ENCODE measurements around the gene CREB5. TPM values are rescaled to one million over a fixed set of nuclear protein-coding genes. Genes with fewer than 3 reads are reported as not detected.

CREB5 gene
- total RNA-seq, 1 donor from 2014 or later = 52.2 TPM

- Histone ChIP-seq H3K4me1 (ENCODE audit: control insufficient read depth in 3 of 3, insufficient read depth in 3 of 3, low read length in 3 of 3) (peaks cover 3 to 8% (median 7%) of the 10 kb centered on the region in 3 donors), H3K9ac (ENCODE audit: low read depth in 1 of 3, low read length in 3 of 3) (no peak overlapping the region), H3K36me3 (ENCODE audit: control insufficient read depth in 3 of 3, insufficient read depth in 3 of 3, low read length in 3 of 3) (no peaks in the 10 kb centered on the region), H3K4me3 (ENCODE audit: low read length in 3 of 3) (no peak overlapping the region), H3K9me3 (ENCODE audit: control insufficient read depth in 3 of 3, low read length in 3 of 3) (no peaks in the 10 kb centered on the region), H3K27me3 (ENCODE audit: control insufficient read depth in 3 of 3, insufficient read depth in 3 of 3, low read length in 3 of 3) (no peaks in the 10 kb centered on the region), H3K27ac (ENCODE audit: low read depth, low read length) (no peak overlapping the region)
These were observed 234.2 kb downstream of the CREB5 start for GRCh38 chr7:28646376-28647075.

- Histone ChIP-seq H3K9ac (ENCODE audit: low read depth in 1 of 3, low read length in 3 of 3) (no peak overlapping the region), H3K4me3 (ENCODE audit: low read length in 3 of 3) (no peak overlapping the region), H3K4me1 (ENCODE audit: control insufficient read depth in 3 of 3, insufficient read depth in 3 of 3, low read length in 3 of 3) (peaks cover 3 to 8% (median 7%) of the 10 kb centered on the region in 3 donors), H3K36me3 (ENCODE audit: control insufficient read depth in 3 of 3, insufficient read depth in 3 of 3, low read length in 3 of 3) (no peaks in the 10 kb centered on the region), H3K27ac (ENCODE audit: low read depth, low read length) (no peak overlapping the region), H3K9me3 (ENCODE audit: control insufficient read depth in 3 of 3, low read length in 3 of 3) (no peaks in the 10 kb centered on the region), H3K27me3 (ENCODE audit: control insufficient read depth in 3 of 3, insufficient read depth in 3 of 3, low read length in 3 of 3) (no peaks in the 10 kb centered on the region)
These were observed 234.7 kb downstream of the CREB5 start for GRCh38 chr7:28647076-28647421.

DNA sequence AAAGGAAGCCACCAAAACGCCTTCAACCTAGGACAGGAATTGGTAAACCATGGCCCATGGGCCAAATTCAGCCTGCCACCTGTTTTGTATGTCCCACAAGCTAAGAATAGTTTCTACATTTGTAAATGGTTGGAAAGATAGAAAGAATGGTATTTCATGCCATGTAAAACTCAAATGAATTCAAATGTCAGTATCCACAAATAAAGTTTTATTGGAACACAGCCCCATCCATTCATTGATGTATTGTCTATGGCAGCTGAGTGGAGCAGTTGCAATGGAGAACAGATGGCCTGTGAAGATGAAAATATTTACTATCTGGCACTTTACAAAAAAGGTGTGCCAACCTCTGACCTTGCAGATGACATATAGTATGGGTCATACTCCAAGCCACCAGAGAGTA, 236.9 kb downstream of the CREB5 start:
- no peak overlapping the region for H3K27ac ChIP-seq (ENCODE audit: low read depth, low read length)
- no peak overlapping the region for H3K4me3 ChIP-seq (ENCODE audit: low read length in 3 of 3)
- no peaks in the 10 kb centered on the region for H3K27me3 ChIP-seq (ENCODE audit: control insufficient read depth in 3 of 3, insufficient read depth in 3 of 3, low read length in 3 of 3)
- no peaks in the 10 kb centered on the region for H3K9me3 ChIP-seq (ENCODE audit: control insufficient read depth in 3 of 3, low read length in 3 of 3)
- no peaks in the 10 kb centered on the region for H3K36me3 ChIP-seq (ENCODE audit: control insufficient read depth in 3 of 3, insufficient read depth in 3 of 3, low read length in 3 of 3)
- peaks cover 2 to 7% (median 3%) of the 10 kb centered on the region in 3 donors for H3K4me1 ChIP-seq (ENCODE audit: control insufficient read depth in 3 of 3, insufficient read depth in 3 of 3, low read length in 3 of 3)
- no peak overlapping the region for H3K9ac ChIP-seq (ENCODE audit: low read depth in 1 of 3, low read length in 3 of 3)

DNA sequence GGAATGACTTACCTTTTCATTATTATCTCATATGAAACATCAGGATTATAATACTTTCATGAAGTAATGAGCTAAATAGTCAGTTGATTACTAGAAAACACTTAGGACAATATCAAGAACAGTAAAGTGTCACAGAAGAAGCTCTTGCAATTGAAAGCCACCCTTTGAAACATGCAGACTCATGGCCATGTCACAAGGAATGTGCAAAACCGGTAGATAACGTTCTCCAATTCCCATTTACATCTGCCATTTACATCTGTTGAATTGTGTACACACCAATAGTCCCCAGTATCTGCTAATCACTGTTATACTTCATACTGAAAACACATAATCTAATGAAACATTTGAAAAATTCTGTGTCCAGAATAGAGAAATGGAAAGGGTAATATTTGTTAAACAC, 237.5 kb downstream of the CREB5 start:
- Histone ChIP-seq H3K9ac (ENCODE audit: low read depth in 1 of 3, low read length in 3 of 3) (no peak overlapping the region), H3K27ac (ENCODE audit: low read depth, low read length) (no peak overlapping the region), H3K9me3 (ENCODE audit: control insufficient read depth in 3 of 3, low read length in 3 of 3) (no peaks in the 10 kb centered on the region), H3K27me3 (ENCODE audit: control insufficient read depth in 3 of 3, insufficient read depth in 3 of 3, low read length in 3 of 3) (no peaks in the 10 kb centered on the region), H3K36me3 (ENCODE audit: control insufficient read depth in 3 of 3, insufficient read depth in 3 of 3, low read length in 3 of 3) (no peaks in the 10 kb centered on the region), H3K4me3 (ENCODE audit: low read length in 3 of 3) (no peak overlapping the region), H3K4me1 (ENCODE audit: control insufficient read depth in 3 of 3, insufficient read depth in 3 of 3, low read length in 3 of 3) (peaks cover 0 to 6% (median 2%) of the 10 kb centered on the region in 3 donors)

DNA sequence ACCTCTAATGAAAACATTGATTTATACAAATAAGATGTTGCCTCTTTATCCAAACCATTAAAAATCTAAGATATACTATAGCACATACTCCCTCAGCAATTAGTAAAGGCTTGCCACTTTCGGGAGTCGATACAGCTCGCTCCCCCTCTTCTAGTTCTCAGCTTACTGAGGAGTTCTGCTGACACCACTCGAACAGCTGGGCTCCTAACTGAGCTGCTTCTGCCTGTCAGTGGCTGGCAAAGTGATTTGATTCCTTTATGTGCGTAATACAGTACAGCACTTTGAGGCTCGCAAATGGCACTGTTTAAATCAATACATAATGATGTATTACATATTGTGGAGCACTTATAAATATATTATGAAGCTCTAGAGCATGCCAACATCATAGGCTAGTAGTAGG, 241.8 kb downstream of the CREB5 start:
- peak overlapping the region in 1 of 3 donors; percentile 4 for H3K9ac ChIP-seq (ENCODE audit: low read depth in 1 of 3, low read length in 3 of 3)
- H3K36me3 ChIP-seq (ENCODE audit: control insufficient read depth in 3 of 3, insufficient read depth in 3 of 3, low read length in 3 of 3) = no peaks in the 10 kb centered on the region
- no peaks in the 10 kb centered on the region for H3K27me3 ChIP-seq (ENCODE audit: control insufficient read depth in 3 of 3, insufficient read depth in 3 of 3, low read length in 3 of 3)
- H3K4me1 ChIP-seq (ENCODE audit: control insufficient read depth in 3 of 3, insufficient read depth in 3 of 3, low read length in 3 of 3) = no peaks in the 10 kb centered on the region
- H3K4me3 ChIP-seq (ENCODE audit: low read length in 3 of 3) = peak overlapping the region in 1 of 3 donors; percentile 11
- H3K27ac ChIP-seq (ENCODE audit: low read depth, low read length) = no peak overlapping the region
- H3K9me3 ChIP-seq (ENCODE audit: control insufficient read depth in 3 of 3, low read length in 3 of 3) = no peaks in the 10 kb centered on the region

DNA sequence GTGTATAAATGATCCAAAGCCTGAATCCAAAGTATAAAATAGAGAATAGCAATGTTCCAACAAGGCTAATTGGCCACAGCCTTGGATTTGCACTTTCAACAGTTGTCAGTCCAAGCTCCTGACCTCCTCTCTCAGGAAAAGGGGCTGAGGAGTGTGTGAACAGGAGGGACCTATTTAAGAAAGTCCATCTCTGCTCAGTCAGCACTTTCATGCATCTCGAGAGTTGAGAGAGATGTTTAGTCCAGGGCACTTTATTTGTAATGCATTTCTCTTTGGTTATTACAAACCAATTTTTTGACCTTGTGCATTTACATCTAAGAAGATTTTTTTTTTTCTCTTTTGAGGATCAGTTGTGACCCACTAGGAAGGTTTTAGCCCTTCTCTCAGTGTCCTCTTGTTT, 244.2 kb downstream of the CREB5 start:
- Histone ChIP-seq H3K9me3 (ENCODE audit: control insufficient read depth in 3 of 3, low read length in 3 of 3) (no peaks in the 10 kb centered on the region), H3K36me3 (ENCODE audit: control insufficient read depth in 3 of 3, insufficient read depth in 3 of 3, low read length in 3 of 3) (no peaks in the 10 kb centered on the region), H3K27ac (ENCODE audit: low read depth, low read length) (no peak overlapping the region)

DNA sequence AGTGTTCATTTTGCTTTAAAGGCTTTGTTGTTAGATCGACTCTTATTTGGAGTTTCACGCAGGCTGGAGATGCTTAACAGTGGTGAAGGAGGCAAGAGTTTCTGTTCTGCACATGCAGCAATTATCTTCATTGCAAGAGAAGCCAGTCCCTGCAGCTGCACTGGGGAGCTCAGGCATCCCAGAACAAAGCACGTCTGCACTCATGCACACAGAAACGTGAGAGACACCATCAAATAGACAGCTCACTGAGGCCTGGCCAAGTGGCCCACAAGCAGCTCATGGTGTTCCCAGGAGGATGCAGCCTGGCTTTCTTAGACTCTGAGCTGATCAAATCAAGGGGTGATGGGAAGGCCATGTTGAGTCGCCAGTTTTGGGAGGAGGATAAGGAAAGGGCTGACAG, 246.1 kb downstream of the CREB5 start:
- no peak overlapping the region for H3K9ac ChIP-seq (ENCODE audit: low read depth in 1 of 3, low read length in 3 of 3)

More for the DNA sequence above, 244.2 kb downstream of the CREB5 start:
- Histone ChIP-seq H3K9ac (ENCODE audit: low read depth in 1 of 3, low read length in 3 of 3) (no peak overlapping the region), H3K4me3 (ENCODE audit: low read length in 3 of 3) (no peak overlapping the region), H3K27me3 (ENCODE audit: control insufficient read depth in 3 of 3, insufficient read depth in 3 of 3, low read length in 3 of 3) (no peaks in the 10 kb centered on the region), H3K4me1 (ENCODE audit: control insufficient read depth in 3 of 3, insufficient read depth in 3 of 3, low read length in 3 of 3) (no peaks in the 10 kb centered on the region)

GRCh38 chr7:28660132-28660531, 247.8 kb downstream of the CREB5 start:
- Histone ChIP-seq H3K27ac (ENCODE audit: low read depth, low read length) (no peak overlapping the region), H3K27me3 (ENCODE audit: control insufficient read depth in 3 of 3, insufficient read depth in 3 of 3, low read length in 3 of 3) (no peaks in the 10 kb centered on the region), H3K4me1 (ENCODE audit: control insufficient read depth in 3 of 3, insufficient read depth in 3 of 3, low read length in 3 of 3) (no peaks in the 10 kb centered on the region), H3K9me3 (ENCODE audit: control insufficient read depth in 3 of 3, low read length in 3 of 3) (no peaks in the 10 kb centered on the region), H3K9ac (ENCODE audit: low read depth in 1 of 3, low read length in 3 of 3) (no peak overlapping the region), H3K4me3 (ENCODE audit: low read length in 3 of 3) (no peak overlapping the region), H3K36me3 (ENCODE audit: control insufficient read depth in 3 of 3, insufficient read depth in 3 of 3, low read length in 3 of 3) (no peaks in the 10 kb centered on the region)

More for the DNA sequence above, 246.1 kb downstream of the CREB5 start:
- H3K4me3 ChIP-seq (ENCODE audit: low read length in 3 of 3) = no peak overlapping the region
- H3K27ac ChIP-seq (ENCODE audit: low read depth, low read length) = no peak overlapping the region
- H3K4me1 ChIP-seq (ENCODE audit: control insufficient read depth in 3 of 3, insufficient read depth in 3 of 3, low read length in 3 of 3) = no peaks in the 10 kb centered on the region
- H3K9me3 ChIP-seq (ENCODE audit: control insufficient read depth in 3 of 3, low read length in 3 of 3) = no peaks in the 10 kb centered on the region
- H3K27me3 ChIP-seq (ENCODE audit: control insufficient read depth in 3 of 3, insufficient read depth in 3 of 3, low read length in 3 of 3) = no peaks in the 10 kb centered on the region
- no peaks in the 10 kb centered on the region for H3K36me3 ChIP-seq (ENCODE audit: control insufficient read depth in 3 of 3, insufficient read depth in 3 of 3, low read length in 3 of 3)

DNA sequence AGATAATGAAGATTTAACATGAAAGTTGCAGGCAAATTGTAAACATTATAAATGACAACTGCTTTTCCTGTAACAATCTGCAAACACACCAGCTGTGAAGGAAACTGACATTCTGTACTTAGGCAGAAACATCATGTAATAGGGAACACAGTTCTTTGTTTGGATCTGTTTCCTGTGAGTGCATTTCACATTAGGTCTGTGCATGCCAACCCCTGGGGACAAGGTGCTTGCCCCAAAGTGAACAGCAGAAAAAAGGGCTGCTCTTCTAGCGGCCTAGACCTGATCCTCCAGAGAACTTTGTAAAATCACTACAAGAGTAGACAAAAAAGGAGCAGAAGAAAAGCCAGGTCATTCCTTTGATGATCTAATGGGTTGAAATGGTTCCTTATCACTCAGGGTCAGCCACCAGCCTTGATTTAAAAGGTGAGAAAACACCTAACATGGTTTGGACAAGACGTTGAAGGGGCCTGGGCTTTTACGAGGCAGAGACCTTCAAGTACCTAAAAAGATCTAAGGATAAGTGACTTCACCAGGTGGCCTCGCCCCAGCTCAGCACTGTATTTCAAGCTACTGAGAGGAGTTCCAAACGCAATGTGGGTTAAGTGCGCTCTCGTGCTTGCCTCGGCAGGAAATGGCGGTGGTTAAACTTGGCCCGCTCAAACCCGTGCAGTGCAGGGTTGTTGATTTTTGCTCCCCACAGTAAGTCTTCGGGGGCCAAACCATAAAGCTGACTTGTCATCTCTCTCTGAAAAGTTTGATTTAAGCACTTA, 249.7 kb downstream of the CREB5 start:
- no peaks in the 10 kb centered on the region for H3K36me3 ChIP-seq (ENCODE audit: control insufficient read depth in 3 of 3, insufficient read depth in 3 of 3, low read length in 3 of 3)
- H3K9ac ChIP-seq (ENCODE audit: low read depth in 1 of 3, low read length in 3 of 3) = no peak overlapping the region
- no peaks in the 10 kb centered on the region for H3K9me3 ChIP-seq (ENCODE audit: control insufficient read depth in 3 of 3, low read length in 3 of 3)
- H3K27ac ChIP-seq (ENCODE audit: low read depth, low read length) = no peak overlapping the region
- no peaks in the 10 kb centered on the region for H3K27me3 ChIP-seq (ENCODE audit: control insufficient read depth in 3 of 3, insufficient read depth in 3 of 3, low read length in 3 of 3)
- H3K4me3 ChIP-seq (ENCODE audit: low read length in 3 of 3) = no peak overlapping the region
- H3K4me1 ChIP-seq (ENCODE audit: control insufficient read depth in 3 of 3, insufficient read depth in 3 of 3, low read length in 3 of 3) = no peaks in the 10 kb centered on the region

GRCh38 chr7:28666154-28666553, 253.8 kb downstream of the CREB5 start:
- no peaks in the 10 kb centered on the region for H3K9me3 ChIP-seq (ENCODE audit: control insufficient read depth in 3 of 3, low read length in 3 of 3)
- no peak overlapping the region for H3K4me3 ChIP-seq (ENCODE audit: low read length in 3 of 3)
- H3K27ac ChIP-seq (ENCODE audit: low read depth, low read length) = no peak overlapping the region
- H3K4me1 ChIP-seq (ENCODE audit: control insufficient read depth in 3 of 3, insufficient read depth in 3 of 3, low read length in 3 of 3) = no peaks in the 10 kb centered on the region
- H3K27me3 ChIP-seq (ENCODE audit: control insufficient read depth in 3 of 3, insufficient read depth in 3 of 3, low read length in 3 of 3) = no peaks in the 10 kb centered on the region
- no peaks in the 10 kb centered on the region for H3K36me3 ChIP-seq (ENCODE audit: control insufficient read depth in 3 of 3, insufficient read depth in 3 of 3, low read length in 3 of 3)
- no peak overlapping the region for H3K9ac ChIP-seq (ENCODE audit: low read depth in 1 of 3, low read length in 3 of 3)
